ENCODE data around the gene ROR2. TPM values are rescaled to one million over a fixed set of nuclear protein-coding genes. Genes with fewer than 3 reads are reported as not detected.

The ROR2 gene
- total RNA-seq, 1 experiment from 2014 or later: 0.84 TPM

- POLR2A ChIA-PET: no interaction called here
These were observed 289.5 kb downstream of the ROR2 start for GRCh38 chr9:91660521-91660920.

DNA sequence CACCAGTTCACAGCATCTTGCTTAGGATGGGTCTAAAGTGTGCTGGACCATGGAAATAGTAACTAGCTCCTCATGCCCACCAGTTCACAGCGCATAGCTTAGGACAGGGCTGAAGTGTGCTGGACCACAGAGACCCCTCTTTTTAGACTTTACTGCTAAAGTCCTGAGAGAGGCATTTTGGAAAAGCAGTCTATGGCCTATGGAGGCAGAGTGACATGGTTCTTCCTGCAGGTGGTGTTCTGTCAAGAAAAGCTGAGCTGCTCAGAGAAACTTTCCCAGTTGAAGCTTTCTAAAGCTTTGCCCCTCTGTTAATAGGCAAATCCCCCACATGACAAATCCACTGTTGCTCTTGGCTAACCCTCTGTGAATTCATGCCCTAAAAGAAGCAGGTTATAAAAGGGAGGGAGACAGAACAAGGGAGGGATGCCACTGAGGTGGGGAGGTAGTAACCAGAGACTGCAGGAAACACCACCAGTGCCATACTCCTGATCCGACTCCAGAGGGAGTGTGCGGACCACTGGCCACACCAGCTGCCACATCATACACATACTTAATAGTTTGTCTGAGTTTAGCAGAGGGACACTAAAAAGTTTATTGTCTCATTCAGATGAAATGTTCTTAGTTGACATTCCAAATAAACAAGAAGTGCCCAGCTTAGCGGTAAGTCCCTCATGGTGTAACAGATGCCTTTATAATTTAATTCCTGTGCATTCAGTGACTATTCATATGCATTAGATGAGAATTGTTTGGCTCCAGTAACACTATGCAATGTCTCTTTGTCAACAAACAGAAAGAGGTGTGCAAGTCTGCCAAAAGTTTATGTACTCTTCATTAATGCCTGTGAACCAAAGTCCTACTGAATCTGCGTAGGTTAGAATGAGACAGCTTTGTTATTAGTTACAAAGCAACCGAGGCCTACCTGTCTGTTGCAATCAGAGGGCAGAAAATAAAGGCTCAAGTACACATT is 290.2 kb downstream of the ROR2 start:
- H3K4me3 Mint-ChIP-seq (ENCODE audit: unreplicated experiment): no peak overlapping the region
- intact Hi-C loops (cut with micrococcal nuclease): no loop called here
- ChIA-PET CTCF (interaction anchor here (0.7 to 1.4 kb wide), 5 partner anchors 12 to 1591 kb away, joined by 3 to 6 read pairs (median 3); no protein-coding TSS in a partner anchor), POLR2A (no interaction called here)
- H3K27me3 Mint-ChIP-seq (ENCODE audit: insufficient read depth, unreplicated experiment): peaks cover 13% of the 10 kb centered on the region
- H3K9me3 Mint-ChIP-seq (ENCODE audit: unreplicated experiment): no peaks in the 10 kb centered on the region
- peak; percentile 18 for DNase-seq (ENCODE audit: unreplicated experiment)
- peaks cover 7% of the 10 kb centered on the region for H3K4me1 Mint-ChIP-seq (ENCODE audit: insufficient read depth, unreplicated experiment)
- no peak overlapping the region for H3K27ac Mint-ChIP-seq (ENCODE audit: low read depth, unreplicated experiment)
- BruUV-seq (replicated peaks): no TSS peak
- TF ChIP-seq, protein P1, sequence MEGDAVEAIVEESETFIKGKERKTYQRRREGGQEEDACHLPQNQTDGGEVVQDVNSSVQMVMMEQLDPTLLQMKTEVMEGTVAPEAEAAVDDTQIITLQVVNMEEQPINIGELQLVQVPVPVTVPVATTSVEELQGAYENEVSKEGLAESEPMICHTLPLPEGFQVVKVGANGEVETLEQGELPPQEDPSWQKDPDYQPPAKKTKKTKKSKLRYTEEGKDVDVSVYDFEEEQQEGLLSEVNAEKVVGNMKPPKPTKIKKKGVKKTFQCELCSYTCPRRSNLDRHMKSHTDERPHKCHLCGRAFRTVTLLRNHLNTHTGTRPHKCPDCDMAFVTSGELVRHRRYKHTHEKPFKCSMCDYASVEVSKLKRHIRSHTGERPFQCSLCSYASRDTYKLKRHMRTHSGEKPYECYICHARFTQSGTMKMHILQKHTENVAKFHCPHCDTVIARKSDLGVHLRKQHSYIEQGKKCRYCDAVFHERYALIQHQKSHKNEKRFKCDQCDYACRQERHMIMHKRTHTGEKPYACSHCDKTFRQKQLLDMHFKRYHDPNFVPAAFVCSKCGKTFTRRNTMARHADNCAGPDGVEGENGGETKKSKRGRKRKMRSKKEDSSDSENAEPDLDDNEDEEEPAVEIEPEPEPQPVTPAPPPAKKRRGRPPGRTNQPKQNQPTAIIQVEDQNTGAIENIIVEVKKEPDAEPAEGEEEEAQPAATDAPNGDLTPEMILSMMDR (IDR thresholded peaks at IDR 0.05; ENCODE audit: unreplicated experiment): no peak
- H3K36me3 Mint-ChIP-seq (ENCODE audit: insufficient read depth, unreplicated experiment): no peaks in the 10 kb centered on the region

More at GRCh38 chr9:91660521-91660920, 289.5 kb downstream of the ROR2 start:
- H3K9me3 Mint-ChIP-seq (ENCODE audit: unreplicated experiment): no peaks in the 10 kb centered on the region
- TF ChIP-seq, protein P1 (IDR thresholded peaks at IDR 0.05; ENCODE audit: unreplicated experiment): no peak
- intact Hi-C loops (cut with micrococcal nuclease): no loop called here
- CTCF ChIA-PET: interaction anchor here (1.2 to 1.4 kb wide), 2 partner anchors 29 to 67 kb away, joined by 3 to 5 read pairs; no protein-coding TSS in a partner anchor
- H3K27ac Mint-ChIP-seq (ENCODE audit: low read depth, unreplicated experiment): no peak overlapping the region
- peaks cover 12% of the 10 kb centered on the region for H3K27me3 Mint-ChIP-seq (ENCODE audit: insufficient read depth, unreplicated experiment)
- no peaks in the 10 kb centered on the region for H3K36me3 Mint-ChIP-seq (ENCODE audit: insufficient read depth, unreplicated experiment)
- peaks cover 7% of the 10 kb centered on the region for H3K4me1 Mint-ChIP-seq (ENCODE audit: insufficient read depth, unreplicated experiment)
- BruUV-seq (replicated peaks): no TSS peak
- no peak overlapping the region for H3K4me3 Mint-ChIP-seq (ENCODE audit: unreplicated experiment)
- no peak for DNase-seq (ENCODE audit: unreplicated experiment)

DNA sequence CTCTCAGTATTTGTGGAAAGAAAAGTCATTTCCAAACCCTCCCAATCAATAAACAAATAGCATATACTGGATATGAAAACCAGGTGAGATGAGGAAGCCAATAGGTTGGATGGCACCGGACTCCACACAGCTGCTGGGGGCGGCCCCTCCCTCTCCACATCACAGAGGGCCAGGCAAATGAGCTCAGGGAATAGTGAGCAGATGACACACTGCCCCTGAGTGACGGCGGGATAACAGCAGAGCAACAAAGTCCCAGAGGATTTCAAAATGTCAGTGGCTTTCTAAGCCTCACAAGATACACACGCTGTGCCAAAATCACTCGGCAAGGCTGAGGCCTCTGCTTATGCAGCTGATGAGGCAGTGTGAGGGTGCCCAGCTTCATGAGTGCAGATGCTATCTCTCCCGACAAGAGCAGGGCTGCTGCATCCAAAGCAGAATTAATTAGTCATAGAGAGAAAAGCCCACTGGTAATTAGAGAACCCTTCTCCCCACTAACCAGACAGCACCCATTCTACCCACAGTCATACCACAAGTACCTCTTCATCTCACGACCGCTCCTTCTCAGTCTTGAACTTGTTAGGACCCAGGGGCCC is 291.4 kb downstream of the ROR2 start:
- no peaks in the 10 kb centered on the region for H3K9me3 Mint-ChIP-seq (ENCODE audit: unreplicated experiment)
- TF ChIP-seq, protein P1 (IDR thresholded peaks at IDR 0.05; ENCODE audit: unreplicated experiment): no peak
- H3K4me3 Mint-ChIP-seq (ENCODE audit: unreplicated experiment): no peak overlapping the region
- H3K36me3 Mint-ChIP-seq (ENCODE audit: insufficient read depth, unreplicated experiment): no peaks in the 10 kb centered on the region
- no peaks in the 10 kb centered on the region for H3K4me1 Mint-ChIP-seq (ENCODE audit: insufficient read depth, unreplicated experiment)
- H3K27ac Mint-ChIP-seq (ENCODE audit: low read depth, unreplicated experiment): no peak overlapping the region
- POLR2A ChIA-PET: no interaction called here
- CTCF ChIA-PET: interaction anchor here (0.8 to 1.2 kb wide), 4 partner anchors 11 to 548 kb away, joined by 3 to 6 read pairs (median 3); no protein-coding TSS in a partner anchor
- no TSS peak for BruUV-seq (replicated peaks)
- intact Hi-C loops (cut with micrococcal nuclease): no loop called here
- H3K27me3 Mint-ChIP-seq (ENCODE audit: insufficient read depth, unreplicated experiment): peaks cover 13% of the 10 kb centered on the region
- DNase-seq (ENCODE audit: unreplicated experiment): no peak

DNA sequence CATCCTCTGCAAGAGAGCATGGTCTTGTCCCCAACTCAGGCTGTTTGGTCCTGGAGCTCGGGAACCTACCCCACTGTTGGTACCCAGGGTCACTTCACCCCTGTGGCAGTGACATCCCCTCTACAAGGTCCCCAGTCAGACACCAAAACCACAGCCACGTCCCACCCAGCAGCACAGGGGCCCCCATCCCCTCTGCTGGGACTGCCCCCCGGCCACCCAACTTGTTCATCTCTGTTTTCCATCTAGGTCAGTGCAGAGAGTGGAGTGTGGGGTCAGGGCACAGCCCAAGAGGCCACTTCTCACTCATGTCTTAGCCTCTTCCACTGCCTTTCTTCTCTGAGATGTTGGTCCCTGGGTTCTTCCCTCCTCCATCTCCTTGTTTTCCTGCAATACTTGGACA is 292.5 kb downstream of the ROR2 start:
- intact Hi-C loops (cut with micrococcal nuclease): no loop called here
- Mint-ChIP-seq H3K4me3 (ENCODE audit: unreplicated experiment) (no peak overlapping the region), H3K27ac (ENCODE audit: low read depth, unreplicated experiment) (no peak overlapping the region), H3K27me3 (ENCODE audit: insufficient read depth, unreplicated experiment) (peaks cover 13% of the 10 kb centered on the region), H3K9me3 (ENCODE audit: unreplicated experiment) (no peaks in the 10 kb centered on the region), H3K36me3 (ENCODE audit: insufficient read depth, unreplicated experiment) (no peaks in the 10 kb centered on the region), H3K4me1 (ENCODE audit: insufficient read depth, unreplicated experiment) (no peaks in the 10 kb centered on the region)
- no peak for DNase-seq (ENCODE audit: unreplicated experiment)
- TF ChIP-seq, protein P1 (IDR thresholded peaks at IDR 0.05; ENCODE audit: unreplicated experiment): no peak
- BruUV-seq (replicated peaks): no TSS peak
- CTCF ChIA-PET: interaction anchor here (0.6 to 1.1 kb wide), 3 partner anchors 14 to 537 kb away, joined by 3 to 5 read pairs (median 3); no protein-coding TSS in a partner anchor
- POLR2A ChIA-PET: no interaction called here
